Suprapubic skin (tissue), 4 donors: ENCODE measurements around the gene HBP1.

Experiments used
- CTCF ChIP-seq, 2 donors: fragments of 200-600 bp in 1 of 2; fragments of 450-650 bp in 1 of 2; sonication (generic) in 1 of 2; IDR thresholded peaks; one replicate each; pipeline ENCODE4 v1.5.1; 2016 to 2019; ENCODE audit warnings: antibody characterized with exemption in 2 of 2, mild to moderate bottlenecking in 1 of 2, moderate library complexity in 1 of 2
- POLR2A ChIP-seq, 2 donors: fragments of 450-650 bp; IDR thresholded peaks; one replicate each; pipeline ENCODE4 v1.6.1; 2017; ENCODE audit warnings: antibody characterized with exemption in 2 of 2, mild to moderate bottlenecking in 2 of 2, moderate library complexity in 2 of 2
- POLR2AphosphoS5 ChIP-seq, 3 donors: sonication (generic); formaldehyde crosslinking; IDR thresholded peaks; one replicate each; pipeline ENCODE4 v1.6.1; 2017; ENCODE audit warnings: antibody characterized with exemption in 3 of 3

DNA sequence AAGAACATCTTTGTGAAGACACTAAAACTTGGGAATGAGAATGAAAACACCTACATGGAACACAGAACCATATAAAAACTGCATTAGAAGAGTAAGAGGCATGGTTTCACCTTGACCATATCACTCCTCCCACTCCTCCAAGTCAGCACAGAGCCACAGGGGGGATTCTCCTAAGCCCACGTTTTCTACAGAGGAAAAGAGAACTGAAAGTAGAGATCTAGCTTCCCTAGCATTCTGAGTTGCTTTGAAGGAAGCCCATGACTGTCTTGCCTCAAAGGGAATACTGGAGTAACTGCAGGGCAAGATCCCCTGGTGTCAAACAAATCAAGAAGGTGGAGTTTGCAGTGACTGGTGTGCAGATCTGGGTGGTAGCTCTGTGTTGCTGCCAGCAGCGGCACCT, 43.9 kb downstream of the HBP1 start:
- no peak for TF ChIP-seq CTCF (IDR thresholded peaks at IDR 0.05)
- no peak for TF ChIP-seq POLR2A (IDR thresholded peaks at IDR 0.05)
- TF ChIP-seq POLR2AphosphoS5 (IDR thresholded peaks at IDR 0.05) = no peak
